ENCODE data around the gene CTTN. TPM values are rescaled to one million over a fixed set of nuclear protein-coding genes. Genes with fewer than 3 reads are reported as not detected.
"Not testable (repeated sequence)": the region's sequence is repeated elsewhere in the genome, so short reads cannot be mapped to it uniquely, and the experiment has no call there.

Gene CTTN
- polyA plus RNA-seq, 4 donors = 101 to 218 (median 122) TPM

- Histone ChIP-seq H3K9me3 (ENCODE audit: control insufficient read depth in 2 of 2, insufficient read depth in 1 of 2, low read depth in 1 of 2, low read length in 1 of 2) (peaks cover 3 to 29% of the 10 kb centered on the region in 2 donors), H3K36me3 (ENCODE audit: control insufficient read depth in 3 of 3, insufficient read depth in 2 of 3, low read depth in 1 of 3, low read length in 3 of 3) (no peaks in the 10 kb centered on the region), H3K4me3 (ENCODE audit: low read depth in 1 of 3, low read length in 3 of 3) (no peak overlapping the region), H3K27ac (ENCODE audit: low read depth in 1 of 3, low read length in 2 of 3) (no peak overlapping the region), H3K27me3 (ENCODE audit: control insufficient read depth in 3 of 3, insufficient read depth in 3 of 3, low read length in 3 of 3) (peaks cover 0 to 4% (median 0%) of the 10 kb centered on the region in 3 donors), H3K4me1 (ENCODE audit: control insufficient read depth in 3 of 3, insufficient read depth in 2 of 3, low read depth in 1 of 3, low read length in 2 of 3) (no peaks in the 10 kb centered on the region)
- 35 to 55% (median 47%) methylated on average over 2 of the region's 2 CpGs for WGBS, 3 donors
- DNase-seq (no peak), FAIRE-seq (no peak)
Observed at GRCh38 chr11:70448983-70449567, 50.7 kb downstream of the CTTN start.

GRCh38 chr11:70454197-70454767, 56.0 kb downstream of the CTTN start:
- FAIRE-seq (no peak), DNase-seq (no peak)
- WGBS, 3 donors = 83 to 85% (median 84%) methylated on average over 9 of the region's 9 CpGs
- H3K27me3 ChIP-seq (ENCODE audit: control insufficient read depth in 3 of 3, insufficient read depth in 3 of 3, low read length in 3 of 3) = no peaks in the 10 kb centered on the region
- no peaks in the 10 kb centered on the region for H3K4me1 ChIP-seq (ENCODE audit: control insufficient read depth in 3 of 3, insufficient read depth in 2 of 3, low read depth in 1 of 3, low read length in 2 of 3)
- no peak overlapping the region for H3K27ac ChIP-seq (ENCODE audit: low read depth in 1 of 3, low read length in 2 of 3)
- no peak overlapping the region for H3K4me3 ChIP-seq (ENCODE audit: low read depth in 1 of 3, low read length in 3 of 3)
- H3K36me3 ChIP-seq (ENCODE audit: control insufficient read depth in 3 of 3, insufficient read depth in 2 of 3, low read depth in 1 of 3, low read length in 3 of 3) = no peaks in the 10 kb centered on the region
- peaks cover 3 to 14% of the 10 kb centered on the region in 2 donors for H3K9me3 ChIP-seq (ENCODE audit: control insufficient read depth in 2 of 2, insufficient read depth in 1 of 2, low read depth in 1 of 2, low read length in 1 of 2)

GRCh38 chr11:70454811-70455210, 56.5 kb downstream of the CTTN start:
- H3K9me3 ChIP-seq (ENCODE audit: control insufficient read depth in 2 of 2, insufficient read depth in 1 of 2, low read depth in 1 of 2, low read length in 1 of 2) = not testable (repeated sequence)

GRCh38 chr11:70455354-70455753, 57.0 kb downstream of the CTTN start:
- FAIRE-seq = no peak
- Histone ChIP-seq H3K9me3 (ENCODE audit: control insufficient read depth in 2 of 2, insufficient read depth in 1 of 2, low read depth in 1 of 2, low read length in 1 of 2) (peaks cover 3 to 9% of the 10 kb centered on the region in 2 donors), H3K4me1 (ENCODE audit: control insufficient read depth in 3 of 3, insufficient read depth in 2 of 3, low read depth in 1 of 3, low read length in 2 of 3) (no peaks in the 10 kb centered on the region), H3K4me3 (ENCODE audit: low read depth in 1 of 3, low read length in 3 of 3) (no peak overlapping the region), H3K36me3 (ENCODE audit: control insufficient read depth in 3 of 3, insufficient read depth in 2 of 3, low read depth in 1 of 3, low read length in 3 of 3) (no peaks in the 10 kb centered on the region), H3K27me3 (ENCODE audit: control insufficient read depth in 3 of 3, insufficient read depth in 3 of 3, low read length in 3 of 3) (no peaks in the 10 kb centered on the region), H3K27ac (ENCODE audit: low read depth in 1 of 3, low read length in 2 of 3) (no peak overlapping the region)
- 24 to 48% (median 48%) methylated on average over 1 of the region's 1 CpG for WGBS, 3 donors
- DNase-seq = no peak

More at GRCh38 chr11:70454811-70455210, 56.5 kb downstream of the CTTN start:
- not testable (repeated sequence) for FAIRE-seq; H3K36me3 ChIP-seq (ENCODE audit: control insufficient read depth in 3 of 3, insufficient read depth in 2 of 3, low read depth in 1 of 3, low read length in 3 of 3); H3K27ac ChIP-seq (ENCODE audit: low read depth in 1 of 3, low read length in 2 of 3); H3K4me3 ChIP-seq (ENCODE audit: low read depth in 1 of 3, low read length in 3 of 3); DNase-seq; H3K27me3 ChIP-seq (ENCODE audit: control insufficient read depth in 3 of 3, insufficient read depth in 3 of 3, low read length in 3 of 3); H3K4me1 ChIP-seq (ENCODE audit: control insufficient read depth in 3 of 3, insufficient read depth in 2 of 3, low read depth in 1 of 3, low read length in 2 of 3)
- 74 to 87% (median 76%) methylated on average over 9 of the region's 9 CpGs for WGBS, 3 donors

- H3K27ac ChIP-seq (ENCODE audit: low read depth in 1 of 3, low read length in 2 of 3) = no peak overlapping the region
- H3K4me1 ChIP-seq (ENCODE audit: control insufficient read depth in 3 of 3, insufficient read depth in 2 of 3, low read depth in 1 of 3, low read length in 2 of 3) = no peaks in the 10 kb centered on the region
- FAIRE-seq (no peak), DNase-seq (no peak)
- peaks cover 0 to 3% (median 0%) of the 10 kb centered on the region in 3 donors for H3K27me3 ChIP-seq (ENCODE audit: control insufficient read depth in 3 of 3, insufficient read depth in 3 of 3, low read length in 3 of 3)
- no peaks in the 10 kb centered on the region for H3K36me3 ChIP-seq (ENCODE audit: control insufficient read depth in 3 of 3, insufficient read depth in 2 of 3, low read depth in 1 of 3, low read length in 3 of 3)
- no peak overlapping the region for H3K4me3 ChIP-seq (ENCODE audit: low read depth in 1 of 3, low read length in 3 of 3)
- WGBS, 3 donors = 70 to 80% (median 76%) methylated on average over 23 to 31 of the region's 31 CpGs
- no peaks in the 10 kb centered on the region for H3K9me3 ChIP-seq (ENCODE audit: control insufficient read depth in 2 of 2, insufficient read depth in 1 of 2, low read depth in 1 of 2, low read length in 1 of 2)
Observed at GRCh38 chr11:70456921-70457532, 58.7 kb downstream of the CTTN start.

- Histone ChIP-seq H3K9me3 (ENCODE audit: control insufficient read depth in 2 of 2, insufficient read depth in 1 of 2, low read depth in 1 of 2, low read length in 1 of 2) (peaks cover 0 to 4% of the 10 kb centered on the region in 2 donors), H3K36me3 (ENCODE audit: control insufficient read depth in 3 of 3, insufficient read depth in 2 of 3, low read depth in 1 of 3, low read length in 3 of 3) (no peaks in the 10 kb centered on the region), H3K27me3 (ENCODE audit: control insufficient read depth in 3 of 3, insufficient read depth in 3 of 3, low read length in 3 of 3) (peaks cover 0 to 3% (median under 1%) of the 10 kb centered on the region in 3 donors), H3K4me3 (ENCODE audit: low read depth in 1 of 3, low read length in 3 of 3) (no peak overlapping the region), H3K4me1 (ENCODE audit: control insufficient read depth in 3 of 3, insufficient read depth in 2 of 3, low read depth in 1 of 3, low read length in 2 of 3) (no peaks in the 10 kb centered on the region), H3K27ac (ENCODE audit: low read depth in 1 of 3, low read length in 2 of 3) (no peak overlapping the region)
- 68 to 87% (median 81%) methylated on average over 2 of the region's 2 CpGs for WGBS, 3 donors
- FAIRE-seq = no peak
- no peak for DNase-seq
Observed at GRCh38 chr11:70458736-70459135, 60.4 kb downstream of the CTTN start.

- no peak for FAIRE-seq
- H3K27me3 ChIP-seq (ENCODE audit: control insufficient read depth in 3 of 3, insufficient read depth in 3 of 3, low read length in 3 of 3) = peaks cover 0 to 3% (median 3%) of the 10 kb centered on the region in 3 donors
- no peak overlapping the region for H3K27ac ChIP-seq (ENCODE audit: low read depth in 1 of 3, low read length in 2 of 3)
- DNase-seq = no peak
- H3K9me3 ChIP-seq (ENCODE audit: control insufficient read depth in 2 of 2, insufficient read depth in 1 of 2, low read depth in 1 of 2, low read length in 1 of 2) = peaks cover 0 to 4% of the 10 kb centered on the region in 2 donors
- WGBS, 3 donors = 75 to 83% (median 77%) methylated on average over 4 of the region's 4 CpGs
- H3K36me3 ChIP-seq (ENCODE audit: control insufficient read depth in 3 of 3, insufficient read depth in 2 of 3, low read depth in 1 of 3, low read length in 3 of 3) = no peaks in the 10 kb centered on the region
- H3K4me1 ChIP-seq (ENCODE audit: control insufficient read depth in 3 of 3, insufficient read depth in 2 of 3, low read depth in 1 of 3, low read length in 2 of 3) = no peaks in the 10 kb centered on the region
- H3K4me3 ChIP-seq (ENCODE audit: low read depth in 1 of 3, low read length in 3 of 3) = no peak overlapping the region
Observed at GRCh38 chr11:70460111-70460510, 61.8 kb downstream of the CTTN start.

- Histone ChIP-seq H3K27ac (ENCODE audit: low read depth in 1 of 3, low read length in 2 of 3) (no peak overlapping the region), H3K4me3 (ENCODE audit: low read depth in 1 of 3, low read length in 3 of 3) (no peak overlapping the region), H3K9me3 (ENCODE audit: control insufficient read depth in 2 of 2, insufficient read depth in 1 of 2, low read depth in 1 of 2, low read length in 1 of 2) (peaks cover 0 to 4% of the 10 kb centered on the region in 2 donors), H3K36me3 (ENCODE audit: control insufficient read depth in 3 of 3, insufficient read depth in 2 of 3, low read depth in 1 of 3, low read length in 3 of 3) (no peaks in the 10 kb centered on the region), H3K27me3 (ENCODE audit: control insufficient read depth in 3 of 3, insufficient read depth in 3 of 3, low read length in 3 of 3) (peaks cover 0 to 3% (median 3%) of the 10 kb centered on the region in 3 donors), H3K4me1 (ENCODE audit: control insufficient read depth in 3 of 3, insufficient read depth in 2 of 3, low read depth in 1 of 3, low read length in 2 of 3) (no peaks in the 10 kb centered on the region)
- WGBS, 3 donors = 73 to 80% (median 74%) methylated on average over 10 of the region's 10 CpGs
- FAIRE-seq (no peak), DNase-seq (no peak)
Observed at GRCh38 chr11:70460964-70461363, 62.6 kb downstream of the CTTN start.

Measured in small intestine (tissue), 7 donors.